Glutamatergic neuron (in vitro differentiated cells): ENCODE measurements around the gene PSMD8. TPM values are rescaled to one million over a fixed set of nuclear protein-coding genes. Genes with fewer than 3 reads are reported as not detected.
A peak's percentile ranks its signal among the peaks of the same experiment; 100 is the strongest.

Experiments
- DNase-seq: peaks from one replicate; pipeline ENCODE4 v3.0.0; 2022
- H3K27ac Mint-ChIP-seq: one replicate; pipeline ENCODE4 v1.8.0; 2020; ENCODE audit warnings: mild to moderate bottlenecking, mixed read lengths, inconsistent platforms; ENCODE audit not compliant: unreplicated experiment
- H3K27me3 Mint-ChIP-seq: one replicate; pipeline ENCODE4 v1.8.0; 2020; ENCODE audit warnings: mild to moderate bottlenecking, moderate library complexity, mixed read lengths, inconsistent platforms; ENCODE audit not compliant: unreplicated experiment
- H3K36me3 Mint-ChIP-seq: one replicate; pipeline ENCODE4 v1.8.0; 2020; ENCODE audit warnings: mild to moderate bottlenecking, mixed read lengths, inconsistent platforms; ENCODE audit not compliant: unreplicated experiment
- H3K4me1 Mint-ChIP-seq: one replicate; pipeline ENCODE4 v1.8.0; 2020; ENCODE audit warnings: mild to moderate bottlenecking, low read depth, mixed read lengths, inconsistent platforms; ENCODE audit not compliant: unreplicated experiment
- H3K4me3 Mint-ChIP-seq: one replicate; pipeline ENCODE4 v1.8.0; 2020; ENCODE audit warnings: mild to moderate bottlenecking, mixed read lengths, inconsistent platforms; ENCODE audit not compliant: unreplicated experiment
- H3K9me3 Mint-ChIP-seq: one replicate; pipeline ENCODE4 v1.8.0; 2020; ENCODE audit warnings: mild to moderate bottlenecking, moderate library complexity, mixed read lengths, inconsistent platforms; ENCODE audit not compliant: unreplicated experiment
- total RNA-seq: library from RNA; stranded (reverse); fragmentation: NEBNext Ultra II Directional; extraction: Animal tissue kit (Norgen Biotek cat#: 25700); gene quantifications from one replicate; pipeline ENCODE4 v1.2.1, GENCODE V29; 2021; ENCODE audit not compliant: unreplicated experiment
- TF ChIP-seq, protein P1 (sequence below): fragments of 200-600 bp; sonication (generic); IDR thresholded peaks from one replicate; pipeline ENCODE4 v1.5.0; 2021; ENCODE audit not compliant: partially characterized antibody, unreplicated experiment

PSMD8 gene
- total RNA-seq, 1 donor from 2014 or later: 156 TPM

DNA sequence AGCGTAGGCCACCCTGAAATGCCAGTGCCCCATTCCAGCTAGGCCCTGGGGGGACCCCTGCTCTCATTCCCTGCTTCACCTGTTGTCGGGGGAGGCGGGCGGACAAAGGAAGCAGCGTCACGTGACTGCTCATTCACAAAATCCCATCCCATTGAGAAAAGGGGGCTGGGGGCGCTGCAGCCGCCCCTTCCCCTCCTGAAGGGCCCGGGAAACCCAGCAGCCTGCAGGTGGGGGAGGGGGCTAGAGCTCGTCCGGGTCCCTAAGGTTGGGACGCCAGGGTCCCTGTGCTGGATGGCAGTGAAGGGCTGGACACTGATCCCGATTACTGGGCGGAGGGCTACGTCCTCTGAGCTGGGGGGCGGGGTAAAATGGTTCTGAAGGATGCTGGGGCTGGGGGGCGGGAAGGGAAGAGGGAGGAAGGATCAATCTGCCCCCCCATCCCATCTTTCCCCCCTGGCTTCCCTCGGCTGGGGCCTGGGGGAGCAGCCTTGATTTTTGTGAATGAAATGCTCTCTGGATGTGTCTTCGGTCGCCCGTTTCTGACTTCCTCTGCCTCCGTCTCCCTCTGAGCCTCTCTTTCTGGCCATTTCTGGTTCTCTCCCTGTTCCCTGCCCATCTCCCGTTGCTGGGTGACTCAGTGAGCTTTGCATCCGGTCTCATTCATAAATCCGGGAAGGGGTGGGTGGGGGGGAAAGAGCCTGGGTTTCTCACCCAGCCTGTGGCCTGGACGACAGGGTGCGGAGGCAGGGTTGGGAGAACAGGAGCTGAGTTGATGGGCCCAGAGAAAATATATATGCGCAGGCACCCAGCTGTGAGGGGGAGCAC lies 14.9 kb downstream of the PSMD8 start:
- Mint-ChIP-seq H3K9me3 (peaks cover 7% of the 10 kb centered on the region), H3K4me1 (peaks cover 2% of the 10 kb centered on the region), H3K4me3 (peak overlapping the region; percentile 94), H3K27me3 (peaks cover 27% of the 10 kb centered on the region), H3K36me3 (peaks cover 7% of the 10 kb centered on the region), H3K27ac (peak overlapping the region; percentile 71)
- TF ChIP-seq, protein P1, sequence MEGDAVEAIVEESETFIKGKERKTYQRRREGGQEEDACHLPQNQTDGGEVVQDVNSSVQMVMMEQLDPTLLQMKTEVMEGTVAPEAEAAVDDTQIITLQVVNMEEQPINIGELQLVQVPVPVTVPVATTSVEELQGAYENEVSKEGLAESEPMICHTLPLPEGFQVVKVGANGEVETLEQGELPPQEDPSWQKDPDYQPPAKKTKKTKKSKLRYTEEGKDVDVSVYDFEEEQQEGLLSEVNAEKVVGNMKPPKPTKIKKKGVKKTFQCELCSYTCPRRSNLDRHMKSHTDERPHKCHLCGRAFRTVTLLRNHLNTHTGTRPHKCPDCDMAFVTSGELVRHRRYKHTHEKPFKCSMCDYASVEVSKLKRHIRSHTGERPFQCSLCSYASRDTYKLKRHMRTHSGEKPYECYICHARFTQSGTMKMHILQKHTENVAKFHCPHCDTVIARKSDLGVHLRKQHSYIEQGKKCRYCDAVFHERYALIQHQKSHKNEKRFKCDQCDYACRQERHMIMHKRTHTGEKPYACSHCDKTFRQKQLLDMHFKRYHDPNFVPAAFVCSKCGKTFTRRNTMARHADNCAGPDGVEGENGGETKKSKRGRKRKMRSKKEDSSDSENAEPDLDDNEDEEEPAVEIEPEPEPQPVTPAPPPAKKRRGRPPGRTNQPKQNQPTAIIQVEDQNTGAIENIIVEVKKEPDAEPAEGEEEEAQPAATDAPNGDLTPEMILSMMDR: no peak
- peak; percentile 50 for DNase-seq

DNA sequence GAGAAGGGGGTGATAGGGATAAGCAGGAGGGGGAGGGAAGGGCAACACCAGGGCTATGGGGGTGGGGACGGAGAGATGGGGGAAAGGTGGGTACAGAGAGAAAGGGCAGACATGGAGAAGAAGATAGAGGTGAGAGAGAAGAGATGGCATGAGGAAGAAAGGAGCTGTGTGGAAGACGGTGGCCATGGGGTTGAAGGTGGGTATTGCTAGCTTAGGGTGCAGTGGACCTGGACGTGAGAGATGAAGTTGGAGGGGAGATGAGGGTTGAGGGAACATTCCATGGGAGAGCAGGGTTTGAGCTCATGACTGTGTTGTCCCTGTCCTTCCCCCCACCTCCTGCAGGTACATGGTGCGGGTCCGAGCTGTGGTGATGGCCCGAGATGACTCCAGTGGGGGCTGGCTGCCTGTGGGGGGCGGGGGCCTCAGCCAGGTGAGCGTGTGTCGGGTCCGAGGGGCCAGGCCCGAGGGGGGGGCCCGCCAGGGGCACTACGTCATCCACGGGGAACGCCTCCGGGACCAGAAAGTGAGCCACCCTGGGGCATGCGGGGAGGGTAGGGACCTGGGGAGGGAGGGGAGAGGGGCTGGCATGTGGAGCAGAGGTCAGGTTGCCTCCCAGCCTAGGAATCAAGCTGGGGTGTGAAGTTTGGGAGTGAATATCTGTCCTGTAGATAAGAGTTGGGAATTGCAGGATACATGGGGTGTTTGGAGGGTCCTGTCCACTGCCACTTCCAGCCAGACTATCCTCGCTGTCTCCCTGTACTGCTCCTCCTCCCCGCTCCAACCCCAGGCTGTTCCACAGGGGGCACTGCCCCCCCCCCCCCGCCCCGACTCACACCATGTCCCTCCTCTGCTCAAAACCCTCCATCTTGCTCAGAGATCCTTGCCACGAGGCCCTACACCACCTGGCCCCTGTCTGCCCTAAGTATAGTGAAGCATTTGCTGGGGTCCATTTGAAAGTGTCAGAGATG lies 15.9 kb downstream of the PSMD8 start:
- peaks cover 7% of the 10 kb centered on the region for H3K36me3 Mint-ChIP-seq
- TF ChIP-seq, protein P1: no peak
- H3K27me3 Mint-ChIP-seq: peaks cover 29% of the 10 kb centered on the region
- peak overlapping the region; percentile 78 for H3K4me3 Mint-ChIP-seq
- H3K27ac Mint-ChIP-seq: no peak overlapping the region
- peaks cover 7% of the 10 kb centered on the region for H3K9me3 Mint-ChIP-seq
- peaks cover 2% of the 10 kb centered on the region for H3K4me1 Mint-ChIP-seq
- no peak for DNase-seq

DNA sequence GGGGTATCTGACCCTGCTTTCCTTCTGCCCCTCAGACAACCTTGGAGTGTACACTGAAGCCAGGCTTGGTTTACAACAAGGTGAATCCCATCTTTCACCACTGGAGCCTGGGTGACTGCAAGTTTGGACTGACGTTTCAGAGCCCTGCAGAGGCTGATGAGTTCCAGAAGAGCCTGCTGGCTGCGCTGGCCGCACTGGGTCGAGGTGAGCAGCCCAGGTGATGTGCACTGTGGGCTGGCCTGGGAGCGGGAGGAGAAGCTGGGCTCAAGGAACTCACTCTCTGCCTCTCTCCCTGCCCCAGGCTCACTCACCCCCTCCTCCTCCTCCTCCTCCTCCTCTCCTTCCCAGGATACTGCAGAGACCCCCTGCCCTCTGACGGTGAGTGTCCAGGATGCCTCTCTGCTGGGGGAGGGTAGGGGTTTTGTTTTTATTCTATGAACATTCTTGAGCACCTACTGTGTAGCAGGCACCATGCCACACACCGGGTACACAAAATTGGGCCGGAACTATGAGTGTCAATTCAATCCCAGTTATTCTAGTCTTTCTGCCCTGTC lies 17.6 kb downstream of the PSMD8 start:
- peaks cover 14% of the 10 kb centered on the region for H3K36me3 Mint-ChIP-seq
- H3K27ac Mint-ChIP-seq: no peak overlapping the region
- H3K4me3 Mint-ChIP-seq: no peak overlapping the region
- H3K4me1 Mint-ChIP-seq: peaks cover 2% of the 10 kb centered on the region
- TF ChIP-seq, protein P1: no peak
- peaks cover 7% of the 10 kb centered on the region for H3K9me3 Mint-ChIP-seq
- H3K27me3 Mint-ChIP-seq: peaks cover 36% of the 10 kb centered on the region
- DNase-seq: no peak

DNA sequence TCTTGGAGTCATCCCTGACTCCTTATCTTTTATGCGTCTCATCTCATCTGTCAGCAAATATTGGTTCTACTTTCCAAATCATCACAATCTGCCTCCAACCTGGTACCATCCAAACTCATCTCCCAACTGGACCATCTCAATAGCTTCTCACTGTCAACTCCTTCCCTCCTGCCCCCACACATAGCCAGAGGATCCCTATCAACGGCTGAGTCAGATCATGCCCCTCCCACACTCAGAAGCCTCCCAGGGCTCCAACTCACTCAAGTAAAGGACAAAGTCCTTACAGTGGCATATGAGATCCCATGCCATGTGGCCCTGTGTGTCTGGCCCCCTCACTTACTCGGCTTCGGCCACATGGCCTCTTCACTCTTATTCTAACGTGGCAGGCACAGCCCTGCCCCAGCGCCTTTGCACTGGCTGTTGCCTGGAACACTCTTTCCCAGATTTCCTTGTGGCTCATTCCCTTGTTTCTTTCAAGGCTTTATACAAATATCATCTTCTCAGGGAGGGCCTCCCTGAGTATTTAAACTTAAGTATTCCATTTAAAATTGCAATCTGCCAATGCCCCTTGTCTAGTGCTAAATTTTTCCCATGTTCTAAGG lies 18.4 kb downstream of the PSMD8 start:
- Mint-ChIP-seq H3K27ac (no peak overlapping the region), H3K9me3 (peaks cover 7% of the 10 kb centered on the region), H3K27me3 (peaks cover 36% of the 10 kb centered on the region), H3K4me3 (no peak overlapping the region), H3K4me1 (peaks cover 2% of the 10 kb centered on the region), H3K36me3 (peaks cover 14% of the 10 kb centered on the region)
- TF ChIP-seq, protein P1: no peak
- no peak for DNase-seq
